Kidney tubule cell (primary cell): ENCODE measurements around the gene NEK1.

Source experiments
- DNase-seq: peaks from one replicate; pipeline ENCODE4 v3.0.0-alpha.2; 2018; ENCODE audit warnings: low spot score

The NEK1 gene

DNA sequence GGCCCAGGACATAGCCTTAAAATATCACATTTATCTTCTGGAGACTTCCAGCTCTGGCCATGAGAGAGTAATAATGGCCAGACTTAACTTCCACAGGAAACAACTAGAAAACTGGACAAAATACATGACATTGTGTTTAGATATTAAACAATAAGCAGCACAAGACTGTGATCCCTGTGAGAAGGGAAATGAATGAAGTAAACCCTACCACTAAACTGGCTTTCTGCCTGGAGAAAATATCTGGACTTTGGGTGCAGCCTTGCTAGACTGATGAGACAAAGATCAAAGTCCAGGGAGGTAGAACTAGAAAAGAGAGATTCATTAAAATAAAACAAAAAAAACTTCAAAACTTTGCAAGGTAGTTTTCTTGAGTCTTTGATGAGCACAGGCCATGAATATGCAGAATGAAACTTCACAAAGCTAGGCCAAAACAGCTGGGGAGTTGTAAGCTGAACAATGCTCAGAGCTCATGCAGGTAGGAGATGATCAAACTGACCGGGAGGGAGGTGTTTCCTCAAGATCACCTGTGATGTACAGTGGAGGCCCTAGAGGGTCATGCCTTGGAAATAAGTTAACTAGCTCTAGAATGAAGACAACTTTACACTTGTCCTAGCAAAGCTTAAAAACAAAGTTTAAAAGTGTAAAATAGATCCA is 194.6 kb downstream of the NEK1 start:
- no peak for DNase-seq

DNA sequence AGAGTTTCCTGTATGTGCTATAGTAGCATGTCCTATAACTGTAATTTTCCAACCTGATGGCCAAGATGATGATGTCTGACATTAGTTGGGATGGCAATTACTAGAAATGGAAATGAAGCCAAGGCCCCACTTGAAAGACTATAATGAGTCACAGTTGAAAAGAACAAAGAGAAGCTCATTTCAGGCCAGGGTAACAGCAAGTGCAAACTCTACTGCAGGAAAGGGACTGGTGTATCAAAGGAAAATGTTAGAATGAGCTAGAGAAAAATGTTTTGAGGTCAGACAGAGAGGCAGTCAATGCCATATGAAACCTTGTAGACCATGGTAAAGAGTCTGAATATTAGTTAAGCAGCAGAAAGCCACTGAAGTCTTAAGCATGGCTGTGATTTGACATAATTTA is 195.4 kb downstream of the NEK1 start:
- no peak for DNase-seq

DNA sequence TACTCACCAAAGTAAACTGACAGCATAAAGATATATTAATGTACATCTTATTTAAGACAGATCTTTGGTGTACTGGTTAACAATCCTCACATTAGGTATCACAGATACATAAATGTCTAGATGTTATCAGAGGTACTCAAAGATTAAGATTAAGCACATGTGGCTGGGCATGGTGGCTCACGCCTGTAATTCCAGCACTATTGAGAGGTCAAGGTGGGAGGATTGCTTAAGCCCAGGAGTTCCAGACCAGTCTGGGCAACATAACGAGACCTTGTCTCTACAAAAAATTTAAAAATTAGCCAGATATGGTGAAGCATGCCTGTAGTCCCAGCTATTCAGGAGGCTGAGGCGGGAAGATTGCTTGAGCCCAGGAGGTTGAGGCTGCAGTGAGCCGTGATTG is 195.9 kb downstream of the NEK1 start:
- DNase-seq: no peak

DNA sequence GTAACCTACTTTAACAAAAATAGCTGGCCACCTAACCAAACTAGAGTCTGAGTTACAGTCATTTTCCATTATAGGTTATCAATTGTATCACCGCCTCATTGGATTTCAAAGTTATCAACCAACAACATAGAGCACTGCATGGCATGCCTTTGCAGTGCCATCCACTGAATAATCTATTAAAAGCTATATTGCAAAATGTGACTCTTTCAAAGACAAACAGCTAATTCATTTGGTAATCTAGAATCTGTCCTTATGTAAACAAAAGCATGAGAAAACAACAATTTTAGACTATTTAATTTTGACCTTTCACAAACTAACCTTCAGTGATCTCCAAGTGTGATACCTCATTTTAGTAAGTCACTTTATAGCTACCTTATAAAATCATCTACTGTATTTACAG is 197.5 kb downstream of the NEK1 start:
- no peak for DNase-seq

DNA sequence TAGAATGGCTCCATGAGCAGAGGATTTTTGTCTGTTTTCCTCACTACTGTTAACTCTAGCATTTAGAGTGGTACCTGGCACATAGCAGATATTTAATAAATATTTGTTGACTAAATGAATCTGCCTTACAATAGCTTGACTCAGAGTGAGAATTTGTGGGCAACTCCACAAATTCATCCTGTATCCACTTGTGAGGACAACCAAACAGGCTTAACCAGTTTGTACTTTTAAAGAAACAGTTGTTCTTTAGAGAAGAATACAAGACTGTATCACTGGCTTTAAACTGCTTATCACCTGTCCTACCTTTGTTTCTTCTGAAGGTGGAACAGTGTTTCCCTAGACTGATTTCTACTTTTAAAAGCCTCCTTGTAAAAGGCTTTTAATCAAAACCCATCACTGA is 200.3 kb downstream of the NEK1 start:
- no peak for DNase-seq

DNA sequence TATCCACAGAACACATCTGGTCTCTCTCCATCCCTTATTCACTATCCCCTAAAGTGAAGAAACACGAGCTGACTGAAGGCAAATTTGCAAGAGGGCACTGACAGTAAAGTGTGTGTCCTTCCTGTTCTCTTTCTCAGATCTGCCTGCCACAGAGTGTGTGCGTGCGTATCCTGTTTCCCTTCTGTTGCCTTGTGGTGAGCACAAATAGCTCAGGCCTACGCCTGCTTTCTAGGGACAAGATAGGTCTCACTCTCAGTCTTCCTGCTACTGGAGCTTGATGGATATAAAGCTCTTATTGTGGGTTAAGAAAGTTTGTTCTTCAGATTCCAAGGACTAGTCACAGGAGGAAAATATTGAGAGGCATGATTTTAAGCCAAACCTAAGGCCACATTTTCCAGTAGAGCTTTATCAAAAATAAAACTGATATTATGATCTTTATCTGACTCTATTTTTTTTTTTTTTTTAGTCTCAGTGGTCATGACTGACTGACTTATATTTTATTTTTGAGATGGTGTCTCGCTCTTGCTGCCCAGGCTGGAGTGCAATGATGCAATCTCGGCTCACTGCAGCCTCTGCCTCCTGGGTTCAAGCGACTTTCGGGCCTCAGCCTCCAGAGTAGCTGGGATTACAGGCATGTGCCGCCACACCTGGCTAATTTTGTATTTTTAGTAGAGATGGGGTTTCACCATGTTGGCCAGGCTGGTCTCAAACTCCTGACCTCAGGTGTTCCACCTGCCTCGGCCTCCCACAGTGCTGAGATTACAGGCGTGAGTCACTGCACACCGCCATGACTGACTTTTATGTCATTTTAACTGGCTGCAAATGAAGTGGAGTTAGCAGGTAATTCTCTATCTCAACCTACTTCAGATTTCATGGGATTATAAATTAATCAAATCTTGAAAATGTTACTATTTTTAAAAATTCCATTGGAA is 201.3 kb downstream of the NEK1 start:
- peak; percentile 33 for DNase-seq

DNA sequence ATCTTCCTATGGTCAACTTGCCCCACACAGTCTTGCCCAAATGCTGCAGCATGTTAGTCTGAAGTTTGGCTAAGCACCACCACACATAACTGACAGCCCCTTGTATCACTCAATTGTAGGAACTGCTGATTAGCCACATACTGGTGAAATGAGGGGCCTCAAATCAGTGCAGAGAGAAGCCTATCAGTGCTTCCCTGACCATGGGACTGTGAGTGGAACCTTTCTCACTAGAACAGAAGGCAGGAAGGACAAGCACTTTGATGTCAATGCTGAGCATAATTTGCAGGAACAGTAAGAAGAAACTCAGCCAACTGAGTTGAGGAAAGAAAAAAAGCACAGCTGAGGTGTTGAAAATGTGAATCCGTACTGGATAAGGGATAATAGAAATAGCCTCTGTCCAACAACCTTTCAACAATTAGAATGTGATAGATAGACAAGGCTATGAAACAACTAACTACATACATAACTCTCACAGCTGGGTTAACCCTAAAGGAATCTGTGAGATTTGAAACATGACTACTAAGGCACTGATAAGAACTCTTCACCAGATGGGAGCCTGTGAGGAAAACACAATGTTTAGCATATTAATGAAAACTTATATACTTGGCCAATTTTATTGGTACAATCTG is 205.1 kb downstream of the NEK1 start:
- DNase-seq: no peak

DNA sequence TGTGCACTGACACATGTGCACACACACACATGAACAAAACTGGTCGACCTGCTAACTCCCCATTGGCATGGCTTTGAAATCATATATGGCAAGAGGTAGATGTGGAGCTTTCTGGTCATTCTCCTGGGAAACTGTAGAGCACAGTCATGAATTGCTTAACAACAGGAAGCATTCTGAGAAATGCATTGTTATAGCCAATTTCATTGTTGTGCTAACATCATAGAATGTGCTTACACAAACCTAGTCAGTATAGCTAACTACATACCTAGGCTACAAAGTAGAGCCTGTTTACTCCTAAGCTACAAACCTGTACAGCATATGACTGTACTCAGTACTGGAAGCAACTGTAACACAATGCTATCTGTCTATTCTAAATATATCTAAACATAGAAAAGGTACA is 207.4 kb downstream of the NEK1 start:
- peak; percentile 30 for DNase-seq

DNA sequence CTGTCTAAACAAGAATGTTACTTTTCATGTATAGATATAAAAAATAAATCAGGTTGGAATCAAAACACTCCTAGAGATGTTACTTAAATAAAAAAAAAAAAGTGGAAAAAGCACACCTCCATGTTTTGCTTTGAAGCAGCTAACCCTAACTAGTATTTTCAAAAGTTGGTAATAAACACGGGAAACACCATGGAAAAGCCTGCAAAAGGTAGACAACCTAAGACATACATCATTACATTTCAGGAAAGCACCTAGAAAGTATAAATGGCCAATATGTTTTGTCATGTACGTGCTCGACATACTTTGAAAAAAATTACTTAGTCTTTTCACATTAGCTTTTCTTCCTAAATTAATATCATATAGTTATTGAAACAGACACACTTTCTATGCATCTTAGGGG is 211.6 kb downstream of the NEK1 start:
- no peak for DNase-seq

DNA sequence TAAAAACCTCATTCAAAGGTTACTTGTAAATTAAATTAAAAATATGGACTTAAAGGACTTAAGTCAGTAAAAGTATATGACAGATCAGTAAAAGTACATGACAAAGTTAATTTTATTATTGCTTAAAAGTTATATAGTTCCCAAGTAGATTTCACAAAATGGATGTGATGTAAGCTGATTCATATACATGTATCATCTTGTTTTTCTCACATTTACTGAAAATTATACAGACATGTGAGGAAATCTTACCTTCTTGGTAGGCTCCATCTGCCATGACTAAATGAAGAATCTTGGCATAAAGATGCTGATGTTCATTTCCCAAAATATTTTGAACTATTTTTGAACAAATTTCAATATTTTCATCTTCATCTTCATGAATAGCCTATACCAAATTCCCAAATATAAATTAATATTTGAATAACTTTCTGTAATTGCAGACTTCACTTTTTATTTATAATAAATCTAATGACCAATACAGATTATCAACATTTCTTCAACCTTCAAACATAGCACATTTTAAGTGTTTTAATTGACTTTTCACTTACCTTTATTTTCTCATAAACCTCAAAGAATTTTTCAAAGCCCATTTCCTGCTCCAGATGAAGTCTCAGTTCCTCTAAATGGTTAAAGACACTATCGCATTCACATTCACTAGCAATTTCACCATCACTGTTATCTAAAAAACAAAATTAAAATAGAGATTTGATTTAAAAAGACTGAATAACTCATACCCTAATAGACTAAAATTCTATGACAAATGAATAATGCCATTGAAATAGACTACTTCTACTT is 212.2 kb downstream of the NEK1 start:
- no peak for DNase-seq

DNA sequence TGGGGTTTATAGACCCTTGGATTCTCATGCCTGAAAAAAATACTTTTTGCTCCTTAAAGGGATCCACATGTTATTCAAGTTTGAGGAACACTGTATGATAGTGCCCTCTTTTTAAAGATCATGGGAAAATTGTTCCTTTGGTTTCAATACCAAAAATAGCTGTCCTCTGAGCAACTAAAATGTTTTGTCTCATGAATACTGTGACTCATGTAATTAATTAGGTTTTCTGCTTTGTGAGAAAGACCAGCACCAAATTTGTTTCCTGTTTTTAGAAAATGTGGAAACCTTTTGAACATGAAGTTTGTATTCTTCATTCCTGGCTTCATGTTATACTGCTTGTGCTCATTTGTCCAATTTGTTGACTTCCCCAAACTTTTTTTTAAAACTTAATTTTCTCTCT is 214.1 kb downstream of the NEK1 start:
- DNase-seq: peak; percentile 41

DNA sequence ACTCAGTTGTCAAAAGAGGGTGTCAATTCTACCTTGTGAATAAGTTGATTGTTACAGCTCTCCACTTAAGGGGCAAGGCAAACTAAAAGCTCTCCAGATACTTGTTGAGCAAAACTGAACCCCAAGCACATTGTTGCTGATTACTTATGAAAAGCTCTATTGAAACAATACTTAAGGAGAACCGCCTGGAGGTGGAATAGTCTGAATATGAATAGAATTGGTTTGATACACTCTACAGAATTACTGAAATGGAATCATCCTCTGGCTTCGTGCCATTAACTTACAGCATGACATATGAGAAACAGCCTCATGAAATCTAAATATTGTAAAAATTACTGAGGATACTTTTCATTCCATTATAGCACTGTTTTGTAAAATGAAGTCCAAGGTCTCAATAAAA is 214.6 kb downstream of the NEK1 start:
- no peak for DNase-seq

DNA sequence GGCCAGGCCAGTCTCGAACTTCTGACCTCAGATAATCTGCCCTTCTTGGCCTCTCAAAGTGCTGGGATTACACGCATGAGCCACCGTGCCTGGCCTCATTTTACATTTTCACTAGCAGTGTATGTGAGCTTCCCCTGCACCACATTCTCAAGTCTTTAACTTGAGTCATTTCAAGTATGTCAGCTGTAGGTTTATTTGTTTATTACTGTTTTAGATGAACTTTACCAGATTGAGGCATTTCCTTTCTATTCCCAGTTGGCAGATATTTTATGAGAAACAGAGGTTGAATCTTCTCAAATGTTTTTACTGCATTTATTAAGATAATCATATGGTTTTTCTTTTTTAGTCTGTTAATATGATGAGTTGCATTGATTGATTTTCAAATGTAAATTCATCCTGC is 227.0 kb downstream of the NEK1 start:
- no peak for DNase-seq

DNA sequence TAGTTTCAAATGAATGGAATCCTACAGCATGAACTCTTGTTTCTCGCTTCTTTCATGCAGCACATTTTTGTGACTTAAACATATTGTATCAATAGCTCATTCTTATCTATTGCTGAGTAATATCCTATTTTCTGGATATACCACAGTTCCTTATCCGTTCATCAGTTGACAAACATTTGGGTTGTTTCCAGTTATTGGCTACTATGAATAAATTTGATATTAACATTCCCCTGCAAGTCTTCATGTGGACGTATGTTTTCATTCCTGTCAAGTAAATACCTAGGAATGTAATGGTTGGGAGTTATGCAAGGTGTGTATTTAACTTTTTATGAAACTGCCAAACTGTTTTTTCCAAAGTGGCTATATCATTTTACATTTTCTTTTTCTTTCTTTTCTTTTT is 227.6 kb downstream of the NEK1 start:
- DNase-seq: no peak

DNA sequence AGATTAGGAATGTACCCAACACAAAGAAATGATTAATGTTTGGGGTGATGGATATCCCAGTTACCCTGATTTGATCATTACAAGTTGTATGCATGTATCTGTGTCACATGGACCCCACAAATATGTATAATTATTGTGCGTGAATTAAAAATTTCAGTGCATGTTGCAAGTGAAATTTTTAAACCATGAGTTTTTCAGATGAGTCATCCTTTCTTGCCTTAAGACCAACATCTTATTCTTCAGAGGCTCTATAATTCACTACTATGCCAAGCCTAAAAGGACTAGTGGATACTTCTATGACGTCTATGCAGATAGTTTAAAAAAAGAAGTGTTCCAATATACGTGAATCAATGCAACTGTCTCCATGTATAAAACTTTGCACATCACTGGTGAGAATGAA is 228.7 kb downstream of the NEK1 start:
- DNase-seq: peak; percentile 44

DNA sequence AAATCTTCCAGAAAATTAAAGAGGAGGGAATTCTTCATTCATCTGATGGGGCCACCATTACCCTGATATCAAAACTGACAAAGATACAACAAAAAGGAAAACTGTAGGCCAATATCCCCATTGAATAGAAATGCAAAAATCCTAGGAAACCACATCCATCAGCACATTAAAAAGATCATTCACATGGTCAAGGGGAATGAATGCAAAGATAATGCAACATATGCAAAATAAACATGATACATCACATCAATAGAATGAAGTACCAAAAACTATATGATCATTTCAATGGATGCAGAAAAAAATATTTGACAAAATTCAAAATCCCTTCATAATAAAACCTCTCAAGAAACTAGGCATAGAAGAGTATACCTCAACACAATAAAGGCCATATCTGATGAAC is 232.7 kb downstream of the NEK1 start:
- DNase-seq: no peak

DNA sequence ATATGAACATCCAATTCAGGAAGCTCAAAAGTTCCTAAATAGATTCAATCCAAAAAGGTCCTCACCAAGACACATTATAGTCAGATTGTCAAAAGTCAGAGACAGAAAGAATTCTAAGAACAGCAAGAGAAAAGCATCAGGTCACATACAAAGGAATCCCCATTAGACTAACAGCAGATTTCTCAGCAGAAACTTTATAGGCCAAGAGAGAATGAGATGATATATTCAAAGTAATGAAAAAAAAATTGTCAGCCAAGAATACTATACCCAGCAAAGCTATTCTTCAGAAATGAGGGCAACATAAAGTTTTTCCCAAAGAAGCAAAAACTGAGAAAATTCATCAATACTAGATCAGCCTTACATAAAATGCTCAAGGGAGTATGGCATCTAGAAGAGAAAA is 235.0 kb downstream of the NEK1 start:
- no peak for DNase-seq

DNA sequence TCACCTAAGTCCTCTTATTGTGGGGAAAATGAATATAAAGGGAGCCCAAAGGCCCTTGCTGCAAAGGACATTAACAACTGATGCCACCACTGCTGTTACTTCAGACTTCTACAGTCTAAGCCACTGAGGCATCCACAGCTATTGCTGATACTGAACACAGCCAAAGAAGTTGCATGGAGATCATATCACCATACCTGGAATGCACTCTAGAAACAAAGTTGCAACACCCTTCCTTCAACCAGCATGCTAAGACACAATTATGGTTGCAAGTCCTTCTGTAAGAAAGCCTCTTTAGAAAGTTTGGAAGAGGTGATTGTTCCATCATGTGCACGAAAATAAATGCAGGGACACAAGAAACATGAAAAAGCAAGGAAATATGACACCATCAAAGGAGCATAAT is 236.0 kb downstream of the NEK1 start:
- no peak for DNase-seq

DNA sequence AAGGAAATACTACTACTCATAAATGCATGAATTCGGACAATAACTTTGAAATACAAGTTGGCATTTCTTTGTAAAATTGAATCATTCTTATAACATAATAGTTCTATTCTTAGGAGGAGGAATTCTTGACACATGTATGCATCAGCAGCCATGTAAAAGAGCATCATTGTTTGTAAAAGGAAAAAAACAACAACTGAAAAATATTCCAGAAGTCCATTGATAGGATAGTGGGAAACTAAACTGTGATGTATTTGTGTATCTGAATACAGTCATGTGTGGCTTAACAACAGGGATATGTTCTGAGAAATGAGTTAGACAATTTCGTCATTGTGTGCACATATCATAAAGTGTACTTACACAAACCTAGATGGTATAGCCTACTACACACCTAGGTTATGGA is 239.6 kb downstream of the NEK1 start:
- DNase-seq: no peak

DNA sequence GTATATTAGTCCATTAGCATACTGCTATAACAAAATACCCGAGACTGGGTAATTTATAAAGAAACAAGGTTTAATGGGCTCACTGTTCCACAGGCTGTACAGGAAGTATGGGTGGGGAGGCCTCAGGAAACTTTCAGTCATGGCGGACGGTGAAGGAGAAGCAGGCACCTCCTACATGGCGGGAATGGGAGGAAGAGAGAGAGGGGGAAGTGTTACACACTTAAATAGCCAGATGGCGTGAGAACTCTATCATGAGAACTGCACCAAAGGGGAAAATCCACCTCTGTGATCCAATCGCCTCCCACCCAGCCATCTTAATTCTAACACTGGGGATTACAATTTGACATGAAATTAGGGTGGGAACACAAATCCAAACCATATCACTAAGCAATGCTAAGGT is 242.7 kb downstream of the NEK1 start:
- DNase-seq: no peak

DNA sequence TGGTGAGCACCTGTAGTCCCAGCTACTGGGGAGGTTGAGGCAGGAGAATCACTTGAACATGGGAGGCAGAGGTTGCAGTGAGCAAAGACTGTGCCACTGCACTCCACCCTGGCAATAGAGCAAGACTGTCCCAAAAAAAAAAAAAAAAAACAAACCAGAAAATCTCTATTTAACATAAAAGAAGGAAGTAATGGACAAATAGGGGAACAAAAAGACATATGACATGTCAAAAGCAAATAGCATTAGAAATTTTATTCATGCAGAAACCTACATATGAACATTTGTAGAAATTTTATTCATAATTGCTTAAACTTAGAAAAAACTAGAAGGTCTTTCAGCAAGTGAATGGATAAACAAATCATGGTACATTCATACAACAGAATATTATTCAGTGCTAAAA is 244.6 kb downstream of the NEK1 start:
- no peak for DNase-seq

DNA sequence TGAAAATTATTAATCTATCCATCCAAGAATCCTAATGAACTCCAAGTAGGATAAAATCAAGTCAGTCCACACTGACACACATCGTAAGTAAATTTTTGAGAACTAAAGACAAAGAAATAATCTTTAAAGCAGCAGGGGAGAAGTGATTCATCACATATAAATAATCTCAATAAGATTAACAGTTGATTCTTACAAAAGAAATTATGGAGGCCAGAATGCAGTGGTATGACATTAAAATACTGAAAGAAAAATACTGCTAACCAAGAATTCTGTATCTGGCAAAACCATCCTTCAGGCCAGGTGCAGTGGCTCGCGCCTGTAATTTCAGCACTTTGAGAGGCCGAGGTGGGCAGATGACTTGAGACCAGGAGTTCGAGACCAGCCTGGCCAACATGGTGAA is 245.6 kb downstream of the NEK1 start:
- no peak for DNase-seq
